Activated B cell treated with CpG ODN at 0.5 μM for 24 hours (primary cell): Measurements from ENCODE around the gene CELF4. TPM values are rescaled to one million over a fixed set of nuclear protein-coding genes. Genes with fewer than 3 reads are reported as not detected.

ENCODE experiments used
- ATAC-seq: fragments of 200-7000 bp; cut with Tn5 transposase; one replicate; pipeline ENCODE4 v1.10.0; 2021; ENCODE audit warnings: low read depth, mild to moderate bottlenecking, moderate library complexity
- CTCF ChIA-PET: fragments of 350-600 bp; sonication (Branson Sonifier 250); formaldehyde crosslinking; loops from one replicate; lab custom pipeline; 2021; ENCODE audit warnings: antibody characterized with exemption; lab: Charles Lee
- POLR2A ChIA-PET: fragments of 350-600 bp; sonication (Branson Sonifier 250); formaldehyde crosslinking; loops from one replicate; lab custom pipeline; 2021; ENCODE audit warnings: antibody characterized with exemption; lab: Charles Lee
- DNase-seq: peaks from one replicate; pipeline ENCODE4 v3.0.0; 2022
- H3K27ac Mint-ChIP-seq: one replicate; pipeline ENCODE4 v1.8.0; 2020; ENCODE audit warnings: mixed read lengths
- H3K27me3 Mint-ChIP-seq: one replicate; pipeline ENCODE4 v1.8.0; 2021; ENCODE audit warnings: mixed read lengths
- H3K36me3 Mint-ChIP-seq: one replicate; pipeline ENCODE4 v1.8.0; 2021; ENCODE audit warnings: low read depth, mixed read lengths
- H3K4me1 Mint-ChIP-seq: one replicate; pipeline ENCODE4 v1.8.0; 2021; ENCODE audit warnings: mixed read lengths
- H3K4me3 Mint-ChIP-seq: one replicate; pipeline ENCODE4 v1.8.0; 2020; ENCODE audit warnings: mild to moderate bottlenecking, mixed read lengths
- H3K9me3 Mint-ChIP-seq: one replicate; pipeline ENCODE4 v1.8.0; 2020; ENCODE audit warnings: mixed read lengths
- intact Hi-C: fragments of 100-400 bp; cut with micrococcal nuclease; formaldehyde crosslinking; loops from one replicate; pipeline ENCODE4 v1.15.1; 2024
- total RNA-seq: library from RNA; stranded (reverse); gene quantifications from 2 replicates; pipeline ENCODE4 v1.2.3, GENCODE V29; 2022
- TF ChIP-seq, protein P1 (sequence below): fragments of 200-600 bp; IDR thresholded peaks from one replicate; pipeline ENCODE4 v1.8.0; 2022; ENCODE audit warnings: antibody characterized with exemption, mild to moderate bottlenecking

CELF4 gene
- total RNA-seq, 1 donor from 2014 or later, result not detected

GRCh38 chr18:37235583-37235982 lies 330.0 kb downstream of the CELF4 start:
- ATAC-seq (no peak), DNase-seq (no peak)
- Mint-ChIP-seq H3K9me3 (no peaks in the 10 kb centered on the region), H3K4me3 (no peak overlapping the region), H3K27ac (no peak overlapping the region), H3K4me1 (no peaks in the 10 kb centered on the region), H3K27me3 (no peaks in the 10 kb centered on the region), H3K36me3 (no peaks in the 10 kb centered on the region)
- TF ChIP-seq, protein P1, sequence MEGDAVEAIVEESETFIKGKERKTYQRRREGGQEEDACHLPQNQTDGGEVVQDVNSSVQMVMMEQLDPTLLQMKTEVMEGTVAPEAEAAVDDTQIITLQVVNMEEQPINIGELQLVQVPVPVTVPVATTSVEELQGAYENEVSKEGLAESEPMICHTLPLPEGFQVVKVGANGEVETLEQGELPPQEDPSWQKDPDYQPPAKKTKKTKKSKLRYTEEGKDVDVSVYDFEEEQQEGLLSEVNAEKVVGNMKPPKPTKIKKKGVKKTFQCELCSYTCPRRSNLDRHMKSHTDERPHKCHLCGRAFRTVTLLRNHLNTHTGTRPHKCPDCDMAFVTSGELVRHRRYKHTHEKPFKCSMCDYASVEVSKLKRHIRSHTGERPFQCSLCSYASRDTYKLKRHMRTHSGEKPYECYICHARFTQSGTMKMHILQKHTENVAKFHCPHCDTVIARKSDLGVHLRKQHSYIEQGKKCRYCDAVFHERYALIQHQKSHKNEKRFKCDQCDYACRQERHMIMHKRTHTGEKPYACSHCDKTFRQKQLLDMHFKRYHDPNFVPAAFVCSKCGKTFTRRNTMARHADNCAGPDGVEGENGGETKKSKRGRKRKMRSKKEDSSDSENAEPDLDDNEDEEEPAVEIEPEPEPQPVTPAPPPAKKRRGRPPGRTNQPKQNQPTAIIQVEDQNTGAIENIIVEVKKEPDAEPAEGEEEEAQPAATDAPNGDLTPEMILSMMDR, result no peak
- CTCF ChIA-PET, result no interaction called here
- POLR2A ChIA-PET, result no interaction called here
- intact Hi-C loops, result no loop called here

DNA sequence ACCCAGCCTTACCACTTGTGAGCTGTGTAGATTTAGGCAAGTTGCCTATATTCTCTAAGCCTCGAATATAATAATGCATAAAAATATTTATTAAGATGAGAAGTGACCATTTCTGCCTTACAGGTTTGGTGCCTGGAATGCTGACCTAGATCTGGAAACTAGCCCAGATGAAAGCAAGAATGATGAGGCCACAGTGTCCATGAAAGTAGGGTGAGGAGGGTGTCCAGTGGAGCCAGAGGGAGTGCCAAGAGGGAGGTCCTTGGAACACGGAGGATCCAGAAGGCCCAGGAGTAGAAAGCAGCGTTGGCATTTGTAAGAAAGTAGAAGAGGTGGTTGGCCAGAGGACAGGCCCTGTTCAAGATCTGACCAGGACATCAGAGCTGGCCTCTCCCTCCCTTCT lies 334.3 kb downstream of the CELF4 start:
- no peaks in the 10 kb centered on the region for H3K27me3 Mint-ChIP-seq
- ATAC-seq, result no peak
- TF ChIP-seq, protein P1, result no peak
- CTCF ChIA-PET, result no interaction called here
- H3K9me3 Mint-ChIP-seq, result no peaks in the 10 kb centered on the region
- intact Hi-C loops, result no loop called here
- no peaks in the 10 kb centered on the region for H3K36me3 Mint-ChIP-seq
- no peak overlapping the region for H3K4me3 Mint-ChIP-seq
- DNase-seq, result no peak
- POLR2A ChIA-PET, result no interaction called here
- H3K27ac Mint-ChIP-seq, result no peak overlapping the region
- H3K4me1 Mint-ChIP-seq, result peaks cover 6% of the 10 kb centered on the region

GRCh38 chr18:37230768-37231167 lies 334.8 kb downstream of the CELF4 start:
- CTCF ChIA-PET, result no interaction called here
- DNase-seq, result no peak
- Mint-ChIP-seq H3K27ac (no peak overlapping the region), H3K36me3 (no peaks in the 10 kb centered on the region), H3K4me3 (no peak overlapping the region), H3K27me3 (no peaks in the 10 kb centered on the region), H3K9me3 (no peaks in the 10 kb centered on the region), H3K4me1 (peaks cover 9% of the 10 kb centered on the region)
- intact Hi-C loops, result no loop called here
- TF ChIP-seq, protein P1, result no peak
- ATAC-seq, result no peak
- POLR2A ChIA-PET, result no interaction called here

- no peak for DNase-seq
- peak; percentile 10 for ATAC-seq
Observed at GRCh38 chr18:37225279-37225678, 340.3 kb downstream of the CELF4 start.

DNA sequence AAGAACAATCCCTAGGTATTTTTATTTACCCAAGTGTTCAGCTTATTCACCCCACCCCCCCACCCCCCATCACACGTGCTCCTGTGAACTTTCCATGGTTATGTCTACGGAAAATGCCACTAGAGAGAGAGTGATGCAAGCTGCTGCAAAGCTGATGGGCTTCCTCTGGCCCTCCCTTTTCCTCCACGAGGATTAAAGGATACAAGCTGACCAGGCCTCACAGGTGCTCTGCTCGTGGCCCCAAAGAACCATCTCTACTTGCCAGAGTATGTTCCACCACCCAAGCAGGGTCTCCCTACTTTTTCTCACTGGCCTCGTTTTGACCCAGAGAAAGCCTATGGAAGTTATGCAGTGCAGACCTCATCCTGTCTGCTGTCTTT lies 342.6 kb downstream of the CELF4 start:
- POLR2A ChIA-PET, result no interaction called here
- Mint-ChIP-seq H3K27me3 (no peaks in the 10 kb centered on the region), H3K36me3 (peaks cover 9% of the 10 kb centered on the region)

More at GRCh38 chr18:37225279-37225678, 340.3 kb downstream of the CELF4 start:
- Mint-ChIP-seq H3K4me3 (no peak overlapping the region), H3K27ac (no peak overlapping the region), H3K36me3 (peaks cover 9% of the 10 kb centered on the region), H3K27me3 (no peaks in the 10 kb centered on the region), H3K4me1 (peaks cover 23% of the 10 kb centered on the region), H3K9me3 (no peaks in the 10 kb centered on the region)
- ChIA-PET CTCF (no interaction called here), POLR2A (no interaction called here)
- intact Hi-C loops, result no loop called here
- TF ChIP-seq, protein P1, result no peak

More for the DNA sequence above, 342.6 kb downstream of the CELF4 start:
- H3K4me1 Mint-ChIP-seq, result peaks cover 17% of the 10 kb centered on the region
- intact Hi-C loops, result no loop called here
- no peak overlapping the region for H3K4me3 Mint-ChIP-seq
- H3K9me3 Mint-ChIP-seq, result no peaks in the 10 kb centered on the region
- ATAC-seq (no peak), DNase-seq (no peak)
- no peak overlapping the region for H3K27ac Mint-ChIP-seq
- TF ChIP-seq, protein P1, result no peak
- CTCF ChIA-PET, result no interaction called here
